H1 (cell line): Measurements from ENCODE around the gene IQGAP1. TPM values are rescaled to one million over a fixed set of nuclear protein-coding genes. Genes with fewer than 3 reads are reported as not detected.

Experiments used
- CREB1 ChIP-seq: IDR thresholded peaks from 2 replicates; pipeline ENCODE4 v1.6.1; 2012; ENCODE audit warnings: inconsistent platforms
- JUN ChIP-seq: IDR thresholded peaks from 2 replicates; pipeline ENCODE4 v1.6.1; 2011; ENCODE audit warnings: low read depth, mild to moderate bottlenecking, improper control_type of control experiment, low read length
- RAD21 ChIP-seq, 2 experiments: IDR thresholded peaks in 1 of 2; conservative IDR thresholded peaks in 1 of 2; 2 replicates each; pipeline ENCODE4 v1.6.1; 2011; ENCODE audit warnings: low read depth in 2 of 2, low read length in 2 of 2, improper control_type of control experiment in 1 of 2, inconsistent platforms in 1 of 2, mild to moderate bottlenecking in 1 of 2, moderate library complexity in 1 of 2
- RXRA ChIP-seq: IDR thresholded peaks from 2 replicates; pipeline ENCODE4 v1.6.1; 2011; ENCODE audit warnings: low read depth, mild to moderate bottlenecking, low read length, moderate library complexity; ENCODE audit not compliant: insufficient read depth
- SAP30 ChIP-seq: fragments of 300-600 bp; sonication (generic); IDR thresholded peaks from 2 replicates; pipeline ENCODE4 v1.7.1; 2012; ENCODE audit warnings: low read length, moderate library complexity, mild to moderate bottlenecking, inconsistent platforms; ENCODE audit not compliant: insufficient read depth, insufficient replicate concordance
- polyA plus RNA-seq, 7 experiments: library from polyadenylated mRNA; depleted of rRNA in 3 of 7; stranded (reverse) in 5 of 7; unstranded in 2 of 7; fragments of >200 nt in 5 of 7; fragments of 200-250 nt in 2 of 7; gene quantifications; 1 replicate in 5 of 7; 2 replicates in 1 of 7; 4 replicates in 1 of 7; pipeline versions ENCODE4 v1.2.1 to v1.2.3, GENCODE V29; 2011 to 2013; ENCODE audit warnings: missing spikeins in 2 of 7, mixed read lengths in 2 of 7
- total RNA-seq: library from RNA; stranded (reverse); fragmentation: NEBNext Ultra II Directional; extraction: Animal tissue kit (Norgen Biotek cat#: 25700); gene quantifications from 2 replicates; pipeline ENCODE4 v1.2.1, GENCODE V29; 2021

The IQGAP1 gene
- total and polyA plus RNA-seq, 2 of the 8 experiments (the other 6 are each of a cell fraction or from before 2014, with no cell fraction given), result 56.0 to 138 TPM

DNA sequence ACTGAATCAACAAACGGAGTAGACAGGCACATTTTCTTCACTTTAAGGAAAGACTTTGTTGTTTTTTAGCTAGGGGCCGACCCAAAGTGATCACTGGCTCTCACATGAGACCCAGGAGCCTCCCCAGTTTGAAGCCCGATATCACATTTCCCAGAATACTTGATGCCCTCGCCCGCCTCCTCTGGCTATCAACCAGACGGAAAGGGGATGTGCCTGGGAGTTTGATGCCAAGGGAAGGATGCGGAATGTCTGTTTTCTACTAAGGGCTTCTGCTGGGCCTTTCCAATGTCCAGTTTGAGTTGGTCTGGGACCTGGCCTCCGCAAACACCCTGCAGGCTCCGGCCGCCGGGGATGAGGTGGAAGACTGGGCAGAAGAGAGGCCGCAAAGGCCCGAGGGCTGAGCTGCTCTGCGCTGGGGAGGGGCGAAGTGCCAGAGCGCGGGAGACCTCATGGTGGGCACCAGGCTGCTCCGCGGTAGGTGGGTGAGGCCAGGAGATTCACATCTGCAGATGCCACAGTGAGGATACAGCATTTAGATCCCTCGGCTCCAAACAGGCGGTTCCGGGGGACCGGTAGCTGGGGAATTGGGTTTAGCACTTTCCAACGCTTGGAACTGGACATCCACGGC, 36.4 kb upstream of the IQGAP1 start (continued):
- TF ChIP-seq JUN (no peak), RXRA (no peak), SAP30 (peak; percentile 42), CREB1 (no peak), RAD21 (IDR thresholded peaks at IDR 0.05 in 1 of 2, conservative IDR thresholded peaks at IDR 0.05 in 1 of 2; ENCODE audit: low read depth in 2 of 2, low read length in 2 of 2) (no peak)
